GM23338 (cell line): ENCODE data around the gene G6PC2.

Experiments
- CREB1 ChIP-seq: fragments of 250-450 bp; sonication (Bioruptor Pico); IDR thresholded peaks from 2 replicates; pipeline ENCODE4 v1.5.0; 2020; ENCODE audit warnings: low read depth, mild to moderate bottlenecking, moderate library complexity
- EZH2 ChIP-seq: fragments of 200-600 bp; sonication (generic); IDR thresholded peaks from one replicate; pipeline ENCODE4 v1.8.0; 2017; ENCODE audit warnings: antibody characterized with exemption, mild to moderate bottlenecking, low read depth; ENCODE audit not compliant: unreplicated experiment
- EZH2phosphoT487 ChIP-seq: fragments of 200-600 bp; sonication (generic); IDR thresholded peaks from one replicate; pipeline ENCODE4 v1.8.1; 2018; ENCODE audit warnings: antibody characterized with exemption; ENCODE audit not compliant: unreplicated experiment
- POLR2AphosphoS5 ChIP-seq: IDR thresholded peaks from 2 replicates; pipeline ENCODE4 v1.6.1; 2016; ENCODE audit warnings: antibody characterized with exemption, low read depth
- ZNF331 ChIP-seq: fragments of 250-450 bp; sonication (Bioruptor Pico); IDR thresholded peaks from 2 replicates; pipeline ENCODE4 v1.5.0; 2020; ENCODE audit warnings: low read depth, mild to moderate bottlenecking, moderate library complexity
- TF ChIP-seq, protein P1 (sequence below), 2 experiments: fragments of 200-600 bp in 1 of 2; sonication (generic) in 1 of 2; conservative IDR thresholded peaks; 2 replicates each; pipeline versions ENCODE4 v1.5.1 to v1.6.1; 2016 to 2017; ENCODE audit warnings: antibody characterized with exemption in 2 of 2, low read depth in 2 of 2, mild to moderate bottlenecking in 2 of 2, moderate library complexity in 1 of 2

DNA sequence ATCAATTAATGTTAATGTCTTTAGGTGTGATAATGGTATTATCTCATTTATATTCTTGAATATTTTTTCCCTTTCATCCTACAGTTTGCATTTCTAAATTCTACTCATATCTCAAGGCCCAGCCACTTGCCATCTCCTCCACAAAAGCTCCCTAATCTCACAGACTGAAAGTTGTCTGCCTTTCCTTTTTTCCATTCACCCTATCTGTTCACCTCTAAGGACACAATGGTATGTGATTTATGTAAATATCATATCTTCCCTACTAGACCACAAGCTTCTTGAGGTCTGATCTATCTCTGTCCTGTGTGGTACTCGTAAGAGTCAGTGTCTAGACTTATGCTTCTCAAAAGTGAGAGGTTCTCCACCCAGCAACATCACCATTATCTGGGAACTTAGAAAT is 7.0 kb upstream of the G6PC2 start:
- TF ChIP-seq, protein P1, sequence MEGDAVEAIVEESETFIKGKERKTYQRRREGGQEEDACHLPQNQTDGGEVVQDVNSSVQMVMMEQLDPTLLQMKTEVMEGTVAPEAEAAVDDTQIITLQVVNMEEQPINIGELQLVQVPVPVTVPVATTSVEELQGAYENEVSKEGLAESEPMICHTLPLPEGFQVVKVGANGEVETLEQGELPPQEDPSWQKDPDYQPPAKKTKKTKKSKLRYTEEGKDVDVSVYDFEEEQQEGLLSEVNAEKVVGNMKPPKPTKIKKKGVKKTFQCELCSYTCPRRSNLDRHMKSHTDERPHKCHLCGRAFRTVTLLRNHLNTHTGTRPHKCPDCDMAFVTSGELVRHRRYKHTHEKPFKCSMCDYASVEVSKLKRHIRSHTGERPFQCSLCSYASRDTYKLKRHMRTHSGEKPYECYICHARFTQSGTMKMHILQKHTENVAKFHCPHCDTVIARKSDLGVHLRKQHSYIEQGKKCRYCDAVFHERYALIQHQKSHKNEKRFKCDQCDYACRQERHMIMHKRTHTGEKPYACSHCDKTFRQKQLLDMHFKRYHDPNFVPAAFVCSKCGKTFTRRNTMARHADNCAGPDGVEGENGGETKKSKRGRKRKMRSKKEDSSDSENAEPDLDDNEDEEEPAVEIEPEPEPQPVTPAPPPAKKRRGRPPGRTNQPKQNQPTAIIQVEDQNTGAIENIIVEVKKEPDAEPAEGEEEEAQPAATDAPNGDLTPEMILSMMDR (conservative IDR thresholded peaks at IDR 0.05; ENCODE audit: low read depth in 2 of 2): no peak
- no peak for TF ChIP-seq EZH2
- TF ChIP-seq POLR2AphosphoS5: no peak
- no peak for TF ChIP-seq CREB1 (CRISPR knock-in tag)
- no peak for TF ChIP-seq EZH2phosphoT487
- no peak for TF ChIP-seq ZNF331 (CRISPR knock-in tag)
